K562 (cell line): ENCODE data around the gene STAT6. TPM values are rescaled to one million over a fixed set of nuclear protein-coding genes. Genes with fewer than 3 reads are reported as not detected.

Experiments
- ETV6 ChIP-seq, 3 experiments: fragments of 150-350 bp in 1 of 3; sonication (generic) in 1 of 3; formaldehyde crosslinking in 1 of 3; IDR thresholded peaks; 2 replicates each; pipeline versions ENCODE4 v1.6.1 to v1.8.0; 2014 to 2022; ENCODE audit warnings: borderline replicate concordance in 2 of 3, low read depth in 2 of 3, antibody characterized with exemption in 1 of 3, low read length in 1 of 3, mild to moderate bottlenecking in 1 of 3, missing genetic modification reagents in 1 of 3
- FOSL1 ChIP-seq: fragments of 200-800 bp; sonication (Bioruptor generic); conservative IDR thresholded peaks from 2 replicates; pipeline ENCODE4 v1.6.1; 2016; ENCODE audit warnings: missing genetic modification characterization, missing compliant biosample characterization
- JUN ChIP-seq, 2 experiments: sonication (generic) in 1 of 2; formaldehyde crosslinking in 1 of 2; IDR thresholded peaks; 2 replicates each; pipeline versions ENCODE4 v1.6.1 to v1.8.0; 2012 to 2022; ENCODE audit warnings: borderline replicate concordance in 2 of 2, mild to moderate bottlenecking in 2 of 2, improper control_type of control experiment in 1 of 2, low read depth in 1 of 2, low read length in 1 of 2, missing genetic modification reagents in 1 of 2
- NFYB ChIP-seq: IDR thresholded peaks from 2 replicates; pipeline ENCODE4 v1.6.1; 2011; ENCODE audit warnings: mild to moderate bottlenecking, moderate library complexity; ENCODE audit not compliant: insufficient read length; ENCODE audit errors: extremely low read depth
- TCF3 ChIP-seq: sonication (generic); formaldehyde crosslinking; IDR thresholded peaks from 2 replicates; pipeline ENCODE4 v1.4.0; 2020; ENCODE audit warnings: mild to moderate bottlenecking, missing genetic modification reagents
- TEAD4 ChIP-seq, 2 experiments: sonication (generic) in 1 of 2; formaldehyde crosslinking in 1 of 2; IDR thresholded peaks; 2 replicates each; pipeline versions ENCODE4 v1.6.1 to v1.8.0; 2012 to 2022; ENCODE audit warnings: borderline replicate concordance in 1 of 2, inconsistent platforms in 1 of 2, low read length in 1 of 2, mild to moderate bottlenecking in 1 of 2, missing genetic modification reagents in 1 of 2
- YY1 ChIP-seq, 3 experiments: IDR thresholded peaks; 2 replicates each; pipeline ENCODE4 v1.6.1; 2011; ENCODE audit warnings: low read length in 2 of 3, mild to moderate bottlenecking in 2 of 3, moderate library complexity in 2 of 3, borderline replicate concordance in 1 of 3, control low read depth in 1 of 3, low read depth in 1 of 3; ENCODE audit not compliant: insufficient read depth in 3 of 3, insufficient replicate concordance in 2 of 3, control insufficient read depth in 1 of 3, insufficient read length in 1 of 3; ENCODE audit errors: extremely low read depth in 1 of 3
- ZNF347 ChIP-seq: fragments of 450-650 bp; formaldehyde crosslinking; IDR thresholded peaks from 2 replicates; pipeline ENCODE4 v1.4.0; 2020; ENCODE audit warnings: low read depth, mild to moderate bottlenecking, moderate library complexity
- ZNF766 ChIP-seq: fragments of 200-800 bp; sonication (Bioruptor generic); conservative IDR thresholded peaks from 2 replicates; pipeline ENCODE4 v1.6.1; 2016; ENCODE audit warnings: missing genetic modification characterization, missing compliant biosample characterization
- polyA plus RNA-seq, 8 experiments: library from polyadenylated mRNA; depleted of rRNA in 4 of 8; stranded (reverse) in 5 of 8; unstranded in 3 of 8; fragments of >200 nt; fragmentation: Nextera tagmentation in 2 of 8; fragmentation: Illumina TruSeq in 1 of 8; extraction: Ambion mirVana in 2 of 8; extraction: Trizol in 1 of 8; gene quantifications; 2 replicates each; pipeline versions ENCODE4 v1.2.1 to v1.2.3, GENCODE V29; 2011 to 2014; ENCODE audit warnings: inconsistent platforms in 1 of 8, missing spikeins in 1 of 8
- total RNA-seq, 7 experiments: library from RNA; depleted of rRNA in 6 of 7; stranded (reverse); fragments of >200 nt in 6 of 7; fragmentation: Illumina TruSeq in 2 of 7; extraction: Trizol in 2 of 7; gene quantifications; 2 replicates each; pipeline versions ENCODE4 v1.2.1 to v1.2.3, GENCODE V29; 2011 to 2021; ENCODE audit warnings: low replicate concordance in 1 of 7
- TF ChIP-seq, protein P1 (sequence below): fragments of 250-450 bp; sonication (Bioruptor Pico); IDR thresholded peaks from 2 replicates; pipeline ENCODE4 v1.4.0; 2020
- TF ChIP-seq, protein P2 (sequence below): fragments of 450-650 bp; IDR thresholded peaks from 2 replicates; pipeline ENCODE4 v1.6.1; 2016

STAT6 gene
- total and polyA plus RNA-seq, 9 of the 15 experiments (the other 6 are each of a cell fraction or from before 2014, with no cell fraction given): 2.4 to 49.5 (median 26.5) TPM

DNA sequence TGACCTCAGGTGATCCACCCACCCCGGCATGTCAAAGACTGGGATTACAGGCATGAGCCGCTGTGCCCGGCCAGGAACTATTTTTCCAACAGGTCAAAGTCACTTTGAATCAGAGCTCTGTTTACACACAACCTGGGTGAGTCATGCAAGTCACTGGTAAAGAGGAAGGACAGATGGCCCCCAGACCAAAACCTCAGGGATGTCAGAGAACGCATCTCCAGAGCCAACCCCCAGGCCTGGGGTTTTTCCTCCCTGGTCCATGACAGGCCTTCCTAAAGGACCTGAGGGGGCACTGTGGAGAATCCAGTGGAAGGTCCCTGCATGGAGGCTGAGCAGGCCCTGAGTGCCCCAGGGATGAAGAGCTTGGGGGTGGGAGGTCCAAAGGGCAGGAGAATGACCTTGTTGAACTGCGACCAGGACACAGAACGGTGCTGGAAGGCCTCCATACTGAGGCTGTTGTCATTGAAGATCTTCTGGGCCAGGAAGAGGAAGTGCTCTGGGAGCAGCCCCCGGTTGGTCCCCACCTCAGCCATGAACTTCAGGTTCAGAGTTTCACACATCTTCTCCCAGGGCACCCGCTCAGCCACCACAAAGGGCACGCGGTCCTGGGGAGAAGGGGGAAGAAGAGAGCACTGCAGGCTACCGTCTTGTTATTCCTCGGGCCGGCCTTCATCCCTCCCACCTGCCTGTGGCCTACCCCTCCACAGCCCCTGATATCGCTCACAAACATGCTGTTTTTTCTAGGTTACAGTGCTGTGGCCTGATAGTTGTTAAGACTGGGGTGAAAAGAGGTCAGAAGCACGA is 9.1 kb downstream of the STAT6 start (continued):
- TF ChIP-seq, protein P1, sequence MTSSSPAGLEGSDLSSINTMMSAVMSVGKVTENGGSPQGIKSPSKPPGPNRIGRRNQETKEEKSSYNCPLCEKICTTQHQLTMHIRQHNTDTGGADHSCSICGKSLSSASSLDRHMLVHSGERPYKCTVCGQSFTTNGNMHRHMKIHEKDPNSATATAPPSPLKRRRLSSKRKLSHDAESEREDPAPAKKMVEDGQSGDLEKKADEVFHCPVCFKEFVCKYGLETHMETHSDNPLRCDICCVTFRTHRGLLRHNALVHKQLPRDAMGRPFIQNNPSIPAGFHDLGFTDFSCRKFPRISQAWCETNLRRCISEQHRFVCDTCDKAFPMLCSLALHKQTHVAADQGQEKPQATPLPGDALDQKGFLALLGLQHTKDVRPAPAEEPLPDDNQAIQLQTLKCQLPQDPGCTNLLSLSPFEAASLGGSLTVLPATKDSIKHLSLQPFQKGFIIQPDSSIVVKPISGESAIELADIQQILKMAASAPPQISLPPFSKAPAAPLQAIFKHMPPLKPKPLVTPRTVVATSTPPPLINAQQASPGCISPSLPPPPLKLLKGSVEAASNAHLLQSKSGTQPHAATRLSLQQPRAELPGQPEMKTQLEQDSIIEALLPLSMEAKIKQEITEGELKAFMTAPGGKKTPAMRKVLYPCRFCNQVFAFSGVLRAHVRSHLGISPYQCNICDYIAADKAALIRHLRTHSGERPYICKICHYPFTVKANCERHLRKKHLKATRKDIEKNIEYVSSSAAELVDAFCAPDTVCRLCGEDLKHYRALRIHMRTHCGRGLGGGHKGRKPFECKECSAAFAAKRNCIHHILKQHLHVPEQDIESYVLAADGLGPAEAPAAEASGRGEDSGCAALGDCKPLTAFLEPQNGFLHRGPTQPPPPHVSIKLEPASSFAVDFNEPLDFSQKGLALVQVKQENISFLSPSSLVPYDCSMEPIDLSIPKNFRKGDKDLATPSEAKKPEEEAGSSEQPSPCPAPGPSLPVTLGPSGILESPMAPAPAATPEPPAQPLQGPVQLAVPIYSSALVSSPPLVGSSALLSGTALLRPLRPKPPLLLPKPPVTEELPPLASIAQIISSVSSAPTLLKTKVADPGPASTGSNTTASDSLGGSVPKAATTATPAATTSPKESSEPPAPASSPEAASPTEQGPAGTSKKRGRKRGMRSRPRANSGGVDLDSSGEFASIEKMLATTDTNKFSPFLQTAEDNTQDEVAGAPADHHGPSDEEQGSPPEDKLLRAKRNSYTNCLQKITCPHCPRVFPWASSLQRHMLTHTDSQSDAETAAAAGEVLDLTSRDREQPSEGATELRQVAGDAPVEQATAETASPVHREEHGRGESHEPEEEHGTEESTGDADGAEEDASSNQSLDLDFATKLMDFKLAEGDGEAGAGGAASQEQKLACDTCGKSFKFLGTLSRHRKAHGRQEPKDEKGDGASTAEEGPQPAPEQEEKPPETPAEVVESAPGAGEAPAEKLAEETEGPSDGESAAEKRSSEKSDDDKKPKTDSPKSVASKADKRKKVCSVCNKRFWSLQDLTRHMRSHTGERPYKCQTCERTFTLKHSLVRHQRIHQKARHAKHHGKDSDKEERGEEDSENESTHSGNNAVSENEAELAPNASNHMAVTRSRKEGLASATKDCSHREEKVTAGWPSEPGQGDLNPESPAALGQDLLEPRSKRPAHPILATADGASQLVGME: no peak
- no peak for TF ChIP-seq NFYB
- TF ChIP-seq FOSL1 (tag): peak; percentile 72
- TF ChIP-seq YY1 (IDR thresholded peaks at IDR 0.05; ENCODE audit: borderline replicate concordance in 1 of 3, control insufficient read depth in 1 of 3, extremely low read depth in 1 of 3, insufficient read depth in 3 of 3, insufficient read length in 1 of 3, insufficient replicate concordance in 2 of 3, low read depth in 1 of 3, low read length in 2 of 3): peak in 1 of 3 experiments; percentile 18
- peak; percentile 61; the same call in 1 of the 2 replicates for TF ChIP-seq JUN (IDR thresholded peaks at IDR 0.05; ENCODE audit: borderline replicate concordance, low read depth, low read length)
- TF ChIP-seq JUN (CRISPR knock-in tag; IDR thresholded peaks at IDR 0.05; ENCODE audit: borderline replicate concordance): no peak
- TF ChIP-seq TEAD4 (IDR thresholded peaks at IDR 0.05; ENCODE audit: low read length): peak; percentile 57
- TF ChIP-seq TEAD4 (CRISPR knock-in tag; IDR thresholded peaks at IDR 0.05; ENCODE audit: borderline replicate concordance): no peak
- TF ChIP-seq ZNF347 (CRISPR knock-in tag): no peak
- peak; percentile 81 for TF ChIP-seq TCF3
- TF ChIP-seq ZNF766 (CRISPR knock-in tag): no peak; the same call in 1 of the 2 replicates
- no peak for TF ChIP-seq ETV6 (IDR thresholded peaks at IDR 0.05; ENCODE audit: borderline replicate concordance in 1 of 2, low read depth in 2 of 2, low read length in 1 of 2)
- TF ChIP-seq ETV6 (CRISPR knock-in tag; IDR thresholded peaks at IDR 0.05; ENCODE audit: borderline replicate concordance): no peak
- TF ChIP-seq, protein P2, sequence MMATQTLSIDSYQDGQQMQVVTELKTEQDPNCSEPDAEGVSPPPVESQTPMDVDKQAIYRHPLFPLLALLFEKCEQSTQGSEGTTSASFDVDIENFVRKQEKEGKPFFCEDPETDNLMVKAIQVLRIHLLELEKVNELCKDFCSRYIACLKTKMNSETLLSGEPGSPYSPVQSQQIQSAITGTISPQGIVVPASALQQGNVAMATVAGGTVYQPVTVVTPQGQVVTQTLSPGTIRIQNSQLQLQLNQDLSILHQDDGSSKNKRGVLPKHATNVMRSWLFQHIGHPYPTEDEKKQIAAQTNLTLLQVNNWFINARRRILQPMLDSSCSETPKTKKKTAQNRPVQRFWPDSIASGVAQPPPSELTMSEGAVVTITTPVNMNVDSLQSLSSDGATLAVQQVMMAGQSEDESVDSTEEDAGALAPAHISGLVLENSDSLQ: 0 out of 2 replicates have a peak, but pooled peaks have one; percentile 6
